ENCODE data around the gene ERFE.

GRCh38 chr2:238202326-238203093 lies 43.7 kb downstream of the ERFE start:
- TF ChIP-seq CTCF (IDR thresholded peaks at IDR 0.05) (no peak), POLR2A (IDR thresholded peaks at IDR 0.05; ENCODE audit: low read depth) (no peak), POLR2AphosphoS5 (IDR thresholded peaks at IDR 0.05) (no peak), EP300 (IDR thresholded peaks at IDR 0.05) (no peak)

Measured in esophagus muscularis mucosa (tissue), 4 donors.